Erythroblast (primary cell): ENCODE measurements around the gene NDEL1.

Experiments used
- GATA1 ChIP-seq: IDR thresholded peaks from 2 replicates; pipeline ENCODE4 v1.6.1; 2011; ENCODE audit warnings: low read depth, mild to moderate bottlenecking, control low read depth, low read length, moderate library complexity
- POLR2A ChIP-seq: IDR thresholded peaks from 2 replicates; pipeline ENCODE4 v1.6.1; 2011; ENCODE audit warnings: mild to moderate bottlenecking, low read length

DNA sequence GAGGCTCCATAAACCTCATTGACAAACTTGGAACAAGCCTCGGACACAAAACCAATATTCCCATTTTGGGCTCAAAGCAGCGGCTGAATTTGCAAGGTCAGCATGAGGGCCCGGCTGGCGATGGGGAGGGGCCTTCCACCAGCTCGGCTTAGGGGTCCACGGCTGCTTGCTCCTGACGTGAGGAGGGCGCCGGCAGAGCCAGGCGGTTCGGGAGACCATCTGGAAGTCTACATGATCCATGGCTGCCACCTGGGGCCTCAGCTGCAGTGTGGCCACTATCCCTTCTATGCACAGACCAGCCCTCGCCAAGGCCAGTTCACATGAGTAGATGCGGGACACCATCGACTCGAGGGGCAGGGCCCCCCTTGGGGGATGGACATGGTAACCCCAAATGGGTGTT is 39.1 kb downstream of the NDEL1 start:
- no peak for TF ChIP-seq POLR2A
- TF ChIP-seq GATA1, result no peak
